Activated CD8-positive, alpha-beta T cell treated with anti-CD3 and anti-CD28 coated beads for 36 hours (primary cell): Measurements from ENCODE around the gene PVALB. TPM values are rescaled to one million over a fixed set of nuclear protein-coding genes. Genes with fewer than 3 reads are reported as not detected.

Experiments used
- ATAC-seq: fragments of 200-7000 bp; cut with Tn5 transposase; one replicate; pipeline ENCODE4 v1.10.0; 2021; ENCODE audit warnings: mild to moderate bottlenecking, moderate library complexity
- CTCF ChIA-PET: fragments of 350-600 bp; sonication (Branson Sonifier 250); formaldehyde crosslinking; loops from one replicate; lab custom pipeline; 2021; ENCODE audit warnings: antibody characterized with exemption; lab: Charles Lee
- POLR2A ChIA-PET: fragments of 350-600 bp; sonication (Branson Sonifier 250); formaldehyde crosslinking; loops from one replicate; lab custom pipeline; 2021; ENCODE audit warnings: antibody characterized with exemption; lab: Charles Lee
- DNase-seq: peaks from one replicate; pipeline ENCODE4 v3.0.0-alpha.2; 2020
- H3K27ac Mint-ChIP-seq: one replicate; pipeline ENCODE4 v1.8.0; 2021; ENCODE audit warnings: mild to moderate bottlenecking, mixed read lengths
- H3K27me3 Mint-ChIP-seq: one replicate; pipeline ENCODE4 v1.8.0; 2021; ENCODE audit warnings: mixed read lengths
- H3K36me3 Mint-ChIP-seq: one replicate; pipeline ENCODE4 v1.8.0; 2021; ENCODE audit warnings: low read depth, mixed read lengths
- H3K4me1 Mint-ChIP-seq: one replicate; pipeline ENCODE4 v1.8.0; 2021; ENCODE audit warnings: low read depth, mixed read lengths
- H3K4me3 Mint-ChIP-seq: one replicate; pipeline ENCODE4 v1.8.0; 2021; ENCODE audit warnings: mild to moderate bottlenecking, moderate library complexity, mixed read lengths
- H3K9me3 Mint-ChIP-seq: one replicate; pipeline ENCODE4 v1.8.0; 2021; ENCODE audit warnings: mixed read lengths
- CTCF ChIP-seq: fragments of 200-600 bp; IDR thresholded peaks from one replicate; pipeline ENCODE4 v1.8.0; 2022; ENCODE audit warnings: antibody characterized with exemption, mild to moderate bottlenecking
- intact Hi-C: fragments of 100-400 bp; cut with micrococcal nuclease; formaldehyde crosslinking; loops from one replicate; pipeline ENCODE4 v1.10.0; 2022
- total RNA-seq, 2 experiments: library from RNA; stranded (reverse); gene quantifications; one replicate each; pipeline ENCODE4 v1.2.3, GENCODE V29; 2021

Gene PVALB
- total RNA-seq, 2 experiments from 2014 or later = not detected

GRCh38 chr22:36863281-36863680, 46.4 kb upstream of the PVALB start:
- H3K4me1 Mint-ChIP-seq = peaks cover 36% of the 10 kb centered on the region
- ChIA-PET CTCF (no interaction called here), POLR2A (no interaction called here)
- no peaks in the 10 kb centered on the region for H3K36me3 Mint-ChIP-seq
- H3K4me3 Mint-ChIP-seq = no peak overlapping the region
- H3K27ac Mint-ChIP-seq = no peak overlapping the region
- intact Hi-C loops = no loop called here
- no peaks in the 10 kb centered on the region for H3K27me3 Mint-ChIP-seq
- ATAC-seq (no peak), DNase-seq (no peak)
- no peaks in the 10 kb centered on the region for H3K9me3 Mint-ChIP-seq
- TF ChIP-seq CTCF = no peak

DNA sequence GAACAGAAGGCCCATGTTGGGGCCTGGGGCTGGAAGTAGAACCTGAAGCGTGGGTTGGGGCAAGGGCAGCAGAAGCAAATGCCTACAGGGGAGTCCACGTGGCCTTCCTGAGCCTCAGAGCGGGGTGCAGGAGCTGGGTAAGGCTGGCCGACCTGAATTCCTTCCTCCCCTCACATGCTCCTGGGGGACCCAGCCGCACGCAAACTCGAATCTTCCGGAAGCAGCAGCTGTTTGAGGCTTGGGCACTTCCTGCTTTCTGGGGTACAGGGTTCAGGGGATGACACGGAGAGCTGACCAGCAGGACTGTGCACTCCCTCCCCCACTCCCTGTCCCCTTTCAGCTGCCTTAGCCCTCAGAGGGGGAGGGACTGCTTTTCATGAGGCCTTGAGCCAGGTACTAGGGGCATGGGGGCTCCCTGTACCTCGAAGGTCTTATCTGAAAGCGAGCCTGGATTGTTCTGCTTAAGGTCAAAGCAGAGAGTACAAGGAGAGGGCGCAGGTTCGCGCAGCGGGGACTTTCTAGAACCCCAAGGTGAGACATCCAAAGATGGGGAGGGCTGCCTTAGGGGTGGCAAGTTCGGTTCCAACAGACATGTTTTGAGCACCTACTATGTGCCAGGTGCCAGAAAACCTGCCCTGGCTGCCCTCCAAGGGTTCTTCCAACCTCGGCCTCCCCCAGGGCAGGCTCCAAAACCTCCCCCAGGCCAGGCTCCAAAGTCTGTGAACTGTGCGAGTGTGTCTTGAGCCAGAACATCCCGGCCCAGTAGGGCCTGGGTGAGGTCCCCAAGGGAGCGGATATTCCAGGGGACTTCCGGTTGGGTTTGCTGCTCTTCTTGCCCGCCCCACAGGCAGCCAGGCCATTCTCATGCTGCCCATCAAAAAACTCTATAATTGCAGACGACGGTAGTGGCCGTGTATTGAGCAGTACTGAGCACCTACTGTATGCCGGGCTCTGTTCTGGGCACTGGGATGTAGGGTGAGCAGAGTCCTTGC, 45.7 kb upstream of the PVALB start:
- CTCF ChIA-PET = interaction anchor here (1.3 kb wide), 2 partner anchors 9 to 398 kb away, joined by 3 to 4 read pairs; no protein-coding TSS in a partner anchor
- Mint-ChIP-seq H3K4me1 (peaks cover 36% of the 10 kb centered on the region), H3K36me3 (no peaks in the 10 kb centered on the region), H3K27ac (peak overlapping the region; percentile 96), H3K9me3 (no peaks in the 10 kb centered on the region), H3K4me3 (no peak overlapping the region), H3K27me3 (peaks cover 3% of the 10 kb centered on the region)
- intact Hi-C loops = no loop called here
- no peak for DNase-seq
- ATAC-seq = no peak
- TF ChIP-seq CTCF = no peak
- POLR2A ChIA-PET = interaction anchor here (2.2 kb wide), 1 partner anchor 9 kb away, joined by 7 read pairs; no protein-coding TSS in a partner anchor

GRCh38 chr22:36860821-36861659, 44.2 kb upstream of the PVALB start, which contains the start of gene NCF4:
NCF4 (plus strand) TSS chr22:36861006; CDS start chr22:36861172, 166 bp downstream.
- ATAC-seq = peak; percentile 84
- CTCF ChIA-PET = interaction anchor here (1.3 to 7.1 kb wide), 3 partner anchors 8 to 117 kb away, joined by 4 to 129 read pairs (median 6); partner anchors contain the start of gene IFT27

GRCh38 chr22:36860438-36860820, 43.6 kb upstream of the PVALB start:
- no peak for TF ChIP-seq CTCF
- ChIA-PET CTCF (interaction anchor here (1.0 to 7.1 kb wide), 3 partner anchors 80 to 121 kb away, joined by 5 to 129 read pairs (median 6); partner anchors contain the start of gene IFT27), POLR2A (interaction anchor here (0.8 to 2.2 kb wide), 4 partner anchors 8 to 302 kb away, joined by 3 to 7 read pairs (median 3); no protein-coding TSS in a partner anchor)
- peak overlapping the region; percentile 96 for H3K27ac Mint-ChIP-seq
- H3K27me3 Mint-ChIP-seq = peaks cover 5% of the 10 kb centered on the region
- H3K4me3 Mint-ChIP-seq = peak overlapping the region; percentile 48
- H3K36me3 Mint-ChIP-seq = no peaks in the 10 kb centered on the region
- intact Hi-C loops = no loop called here
- peaks cover 39% of the 10 kb centered on the region for H3K4me1 Mint-ChIP-seq
- no peaks in the 10 kb centered on the region for H3K9me3 Mint-ChIP-seq
- DNase-seq (no peak), ATAC-seq (no peak)

More at GRCh38 chr22:36860821-36861659, 44.2 kb upstream of the PVALB start, which contains the start of gene NCF4:
- H3K9me3 Mint-ChIP-seq = no peaks in the 10 kb centered on the region
- no peaks in the 10 kb centered on the region for H3K36me3 Mint-ChIP-seq
- peaks cover 4% of the 10 kb centered on the region for H3K27me3 Mint-ChIP-seq
- intact Hi-C loops = no loop called here
- DNase-seq = peak; percentile 75
- peak within 1 kb of the TSS; percentile 48 for H3K4me3 Mint-ChIP-seq
- peak within 1 kb of the TSS; percentile 96 for H3K27ac Mint-ChIP-seq
- TF ChIP-seq CTCF = no peak
- H3K4me1 Mint-ChIP-seq = peaks cover 41% of the 10 kb centered on the region
- POLR2A ChIA-PET = interaction anchor here (0.6 to 2.2 kb wide), 5 partner anchors 8 to 304 kb away, joined by 3 to 7 read pairs (median 3); no protein-coding TSS in a partner anchor
